ENCODE data around the gene TMEM117. TPM values are rescaled to one million over a fixed set of nuclear protein-coding genes. Genes with fewer than 3 reads are reported as not detected.

TMEM117 gene
- total RNA-seq, 1 donor from 2014 or later, result 9.9 TPM

DNA sequence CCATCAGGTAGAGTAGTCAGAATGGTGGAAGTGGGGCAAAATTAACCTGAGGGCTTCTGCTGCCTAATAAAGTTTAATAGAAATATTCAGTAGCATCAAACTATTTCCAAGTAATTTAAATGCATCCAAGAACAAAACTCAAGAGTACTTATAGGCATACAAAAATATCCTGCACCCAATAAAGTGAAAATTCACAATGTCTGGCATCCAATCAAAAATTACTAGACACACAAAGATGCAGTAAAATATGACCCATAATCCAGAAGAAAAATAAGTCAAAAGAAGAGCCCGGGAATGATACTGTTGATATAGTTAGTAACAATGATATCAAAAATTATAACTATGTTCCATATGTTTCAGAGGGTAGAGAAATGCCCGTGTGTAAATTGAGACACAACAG lies 95.3 kb downstream of the TMEM117 start:
- Histone ChIP-seq H3K36me3 (ENCODE audit: control insufficient read depth in 3 of 3, insufficient read depth in 3 of 3, low read length in 3 of 3) (no peaks in the 10 kb centered on the region), H3K9me3 (ENCODE audit: control insufficient read depth in 3 of 3, low read length in 3 of 3) (peaks cover 0 to 2% (median 0%) of the 10 kb centered on the region in 3 donors)

GRCh38 chr12:43935581-43935980 lies 99.7 kb downstream of the TMEM117 start:
- Histone ChIP-seq H3K36me3 (ENCODE audit: control insufficient read depth in 3 of 3, insufficient read depth in 3 of 3, low read length in 3 of 3) (no peaks in the 10 kb centered on the region), H3K27ac (ENCODE audit: low read depth, low read length) (no peak overlapping the region), H3K27me3 (ENCODE audit: control insufficient read depth in 3 of 3, insufficient read depth in 3 of 3, low read length in 3 of 3) (no peaks in the 10 kb centered on the region), H3K4me1 (ENCODE audit: control insufficient read depth in 3 of 3, insufficient read depth in 3 of 3, low read length in 3 of 3) (no peaks in the 10 kb centered on the region), H3K9me3 (ENCODE audit: control insufficient read depth in 3 of 3, low read length in 3 of 3) (peaks cover 0 to 2% (median 0%) of the 10 kb centered on the region in 3 donors), H3K9ac (ENCODE audit: low read depth in 1 of 3, low read length in 3 of 3) (no peak overlapping the region), H3K4me3 (ENCODE audit: low read length in 3 of 3) (no peak overlapping the region)

More for the DNA sequence above, 95.3 kb downstream of the TMEM117 start:
- Histone ChIP-seq H3K27me3 (ENCODE audit: control insufficient read depth in 3 of 3, insufficient read depth in 3 of 3, low read length in 3 of 3) (no peaks in the 10 kb centered on the region), H3K4me1 (ENCODE audit: control insufficient read depth in 3 of 3, insufficient read depth in 3 of 3, low read length in 3 of 3) (no peaks in the 10 kb centered on the region), H3K9ac (ENCODE audit: low read depth in 1 of 3, low read length in 3 of 3) (no peak overlapping the region), H3K4me3 (ENCODE audit: low read length in 3 of 3) (no peak overlapping the region), H3K27ac (ENCODE audit: low read depth, low read length) (no peak overlapping the region)

- no peak overlapping the region for H3K27ac ChIP-seq (ENCODE audit: low read depth, low read length)
- peaks cover 0 to 2% (median 0%) of the 10 kb centered on the region in 3 donors for H3K4me1 ChIP-seq (ENCODE audit: control insufficient read depth in 3 of 3, insufficient read depth in 3 of 3, low read length in 3 of 3)
- H3K27me3 ChIP-seq (ENCODE audit: control insufficient read depth in 3 of 3, insufficient read depth in 3 of 3, low read length in 3 of 3), result no peaks in the 10 kb centered on the region
- H3K36me3 ChIP-seq (ENCODE audit: control insufficient read depth in 3 of 3, insufficient read depth in 3 of 3, low read length in 3 of 3), result no peaks in the 10 kb centered on the region
- no peaks in the 10 kb centered on the region for H3K9me3 ChIP-seq (ENCODE audit: control insufficient read depth in 3 of 3, low read length in 3 of 3)
- no peak overlapping the region for H3K4me3 ChIP-seq (ENCODE audit: low read length in 3 of 3)
- no peak overlapping the region for H3K9ac ChIP-seq (ENCODE audit: low read depth in 1 of 3, low read length in 3 of 3)
Observed at GRCh38 chr12:43937947-43938346, 102.1 kb downstream of the TMEM117 start.

GRCh38 chr12:43942379-43942778 lies 106.5 kb downstream of the TMEM117 start:
- peaks cover 0 to 2% (median 2%) of the 10 kb centered on the region in 3 donors for H3K4me1 ChIP-seq (ENCODE audit: control insufficient read depth in 3 of 3, insufficient read depth in 3 of 3, low read length in 3 of 3)
- H3K4me3 ChIP-seq (ENCODE audit: low read length in 3 of 3), result no peak overlapping the region
- no peaks in the 10 kb centered on the region for H3K36me3 ChIP-seq (ENCODE audit: control insufficient read depth in 3 of 3, insufficient read depth in 3 of 3, low read length in 3 of 3)
- H3K27me3 ChIP-seq (ENCODE audit: control insufficient read depth in 3 of 3, insufficient read depth in 3 of 3, low read length in 3 of 3), result no peaks in the 10 kb centered on the region
- no peaks in the 10 kb centered on the region for H3K9me3 ChIP-seq (ENCODE audit: control insufficient read depth in 3 of 3, low read length in 3 of 3)
- H3K27ac ChIP-seq (ENCODE audit: low read depth, low read length), result no peak overlapping the region
- no peak overlapping the region for H3K9ac ChIP-seq (ENCODE audit: low read depth in 1 of 3, low read length in 3 of 3)

- Histone ChIP-seq H3K4me1 (ENCODE audit: control insufficient read depth in 3 of 3, insufficient read depth in 3 of 3, low read length in 3 of 3) (peaks cover 0 to 2% (median 2%) of the 10 kb centered on the region in 3 donors), H3K4me3 (ENCODE audit: low read length in 3 of 3) (no peak overlapping the region), H3K9me3 (ENCODE audit: control insufficient read depth in 3 of 3, low read length in 3 of 3) (no peaks in the 10 kb centered on the region), H3K9ac (ENCODE audit: low read depth in 1 of 3, low read length in 3 of 3) (no peak overlapping the region), H3K27me3 (ENCODE audit: control insufficient read depth in 3 of 3, insufficient read depth in 3 of 3, low read length in 3 of 3) (no peaks in the 10 kb centered on the region), H3K36me3 (ENCODE audit: control insufficient read depth in 3 of 3, insufficient read depth in 3 of 3, low read length in 3 of 3) (no peaks in the 10 kb centered on the region), H3K27ac (ENCODE audit: low read depth, low read length) (no peak overlapping the region)
Observed at GRCh38 chr12:43945983-43946382, 110.1 kb downstream of the TMEM117 start.

DNA sequence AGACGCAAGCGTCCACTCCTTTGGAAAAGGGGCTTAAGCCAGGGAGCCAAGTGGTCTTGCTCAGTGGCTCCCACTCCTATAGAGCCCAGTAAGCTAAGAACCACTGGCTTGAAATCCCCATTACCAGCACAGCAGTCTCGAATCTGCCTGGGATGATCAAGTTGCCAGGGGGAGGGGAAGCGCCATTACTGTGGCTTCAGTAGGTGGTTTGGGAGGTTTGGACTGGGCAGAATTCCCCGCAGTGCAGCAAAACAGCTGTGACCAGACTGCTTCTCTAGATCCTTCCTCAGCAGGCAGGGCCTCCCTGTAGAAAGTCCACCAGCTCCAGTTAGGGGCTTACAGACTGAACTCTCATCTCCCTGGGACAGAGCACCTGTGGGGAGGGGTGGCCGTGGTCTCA lies 115.4 kb downstream of the TMEM117 start:
- no peaks in the 10 kb centered on the region for H3K36me3 ChIP-seq (ENCODE audit: control insufficient read depth in 3 of 3, insufficient read depth in 3 of 3, low read length in 3 of 3)
- no peak overlapping the region for H3K27ac ChIP-seq (ENCODE audit: low read depth, low read length)

GRCh38 chr12:43957732-43958372 lies 122.0 kb downstream of the TMEM117 start:
- no peak overlapping the region for H3K27ac ChIP-seq (ENCODE audit: low read depth, low read length)
- H3K9me3 ChIP-seq (ENCODE audit: control insufficient read depth in 3 of 3, low read length in 3 of 3), result no peaks in the 10 kb centered on the region
- H3K9ac ChIP-seq (ENCODE audit: low read depth in 1 of 3, low read length in 3 of 3), result no peak overlapping the region
- H3K36me3 ChIP-seq (ENCODE audit: control insufficient read depth in 3 of 3, insufficient read depth in 3 of 3, low read length in 3 of 3), result no peaks in the 10 kb centered on the region
- no peaks in the 10 kb centered on the region for H3K27me3 ChIP-seq (ENCODE audit: control insufficient read depth in 3 of 3, insufficient read depth in 3 of 3, low read length in 3 of 3)
- H3K4me3 ChIP-seq (ENCODE audit: low read length in 3 of 3), result no peak overlapping the region
- no peaks in the 10 kb centered on the region for H3K4me1 ChIP-seq (ENCODE audit: control insufficient read depth in 3 of 3, insufficient read depth in 3 of 3, low read length in 3 of 3)

More for the DNA sequence above, 115.4 kb downstream of the TMEM117 start:
- no peak overlapping the region for H3K9ac ChIP-seq (ENCODE audit: low read depth in 1 of 3, low read length in 3 of 3)
- no peaks in the 10 kb centered on the region for H3K9me3 ChIP-seq (ENCODE audit: control insufficient read depth in 3 of 3, low read length in 3 of 3)
- no peak overlapping the region for H3K4me3 ChIP-seq (ENCODE audit: low read length in 3 of 3)
- H3K4me1 ChIP-seq (ENCODE audit: control insufficient read depth in 3 of 3, insufficient read depth in 3 of 3, low read length in 3 of 3), result no peaks in the 10 kb centered on the region
- H3K27me3 ChIP-seq (ENCODE audit: control insufficient read depth in 3 of 3, insufficient read depth in 3 of 3, low read length in 3 of 3), result no peaks in the 10 kb centered on the region

GRCh38 chr12:43964033-43964432 lies 128.2 kb downstream of the TMEM117 start:
- no peak overlapping the region for H3K9ac ChIP-seq (ENCODE audit: low read depth in 1 of 3, low read length in 3 of 3)
- H3K4me1 ChIP-seq (ENCODE audit: control insufficient read depth in 3 of 3, insufficient read depth in 3 of 3, low read length in 3 of 3), result no peaks in the 10 kb centered on the region
- H3K27ac ChIP-seq (ENCODE audit: low read depth, low read length), result no peak overlapping the region
- no peak overlapping the region for H3K4me3 ChIP-seq (ENCODE audit: low read length in 3 of 3)
- H3K36me3 ChIP-seq (ENCODE audit: control insufficient read depth in 3 of 3, insufficient read depth in 3 of 3, low read length in 3 of 3), result no peaks in the 10 kb centered on the region
- no peaks in the 10 kb centered on the region for H3K9me3 ChIP-seq (ENCODE audit: control insufficient read depth in 3 of 3, low read length in 3 of 3)
- no peaks in the 10 kb centered on the region for H3K27me3 ChIP-seq (ENCODE audit: control insufficient read depth in 3 of 3, insufficient read depth in 3 of 3, low read length in 3 of 3)

DNA sequence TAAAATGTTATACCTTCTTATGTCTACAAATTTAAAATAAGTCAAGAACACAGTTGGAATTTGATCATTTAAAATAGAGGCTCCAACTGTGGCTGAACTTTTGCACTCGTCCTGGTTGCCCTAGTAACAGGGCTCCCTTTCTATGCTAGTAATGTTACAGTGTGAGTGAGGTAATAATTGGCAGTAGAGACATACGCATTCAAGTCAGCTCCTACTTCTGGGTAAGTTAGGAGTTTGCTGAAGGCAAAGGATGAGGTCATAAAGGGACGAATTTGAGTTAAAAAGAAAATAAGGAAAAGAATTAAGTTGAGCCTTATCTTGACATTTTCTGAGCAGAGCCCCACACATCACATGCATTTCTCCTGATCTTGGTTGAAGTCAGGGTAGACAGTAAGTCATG lies 129.1 kb downstream of the TMEM117 start:
- Histone ChIP-seq H3K27me3 (ENCODE audit: control insufficient read depth in 3 of 3, insufficient read depth in 3 of 3, low read length in 3 of 3) (no peaks in the 10 kb centered on the region), H3K4me1 (ENCODE audit: control insufficient read depth in 3 of 3, insufficient read depth in 3 of 3, low read length in 3 of 3) (no peaks in the 10 kb centered on the region), H3K4me3 (ENCODE audit: low read length in 3 of 3) (no peak overlapping the region), H3K27ac (ENCODE audit: low read depth, low read length) (no peak overlapping the region), H3K36me3 (ENCODE audit: control insufficient read depth in 3 of 3, insufficient read depth in 3 of 3, low read length in 3 of 3) (no peaks in the 10 kb centered on the region), H3K9me3 (ENCODE audit: control insufficient read depth in 3 of 3, low read length in 3 of 3) (no peaks in the 10 kb centered on the region), H3K9ac (ENCODE audit: low read depth in 1 of 3, low read length in 3 of 3) (no peak overlapping the region)

- Histone ChIP-seq H3K4me3 (ENCODE audit: low read length in 3 of 3) (no peak overlapping the region), H3K9ac (ENCODE audit: low read depth in 1 of 3, low read length in 3 of 3) (no peak overlapping the region), H3K27ac (ENCODE audit: low read depth, low read length) (no peak overlapping the region), H3K4me1 (ENCODE audit: control insufficient read depth in 3 of 3, insufficient read depth in 3 of 3, low read length in 3 of 3) (no peaks in the 10 kb centered on the region), H3K9me3 (ENCODE audit: control insufficient read depth in 3 of 3, low read length in 3 of 3) (no peaks in the 10 kb centered on the region), H3K27me3 (ENCODE audit: control insufficient read depth in 3 of 3, insufficient read depth in 3 of 3, low read length in 3 of 3) (no peaks in the 10 kb centered on the region), H3K36me3 (ENCODE audit: control insufficient read depth in 3 of 3, insufficient read depth in 3 of 3, low read length in 3 of 3) (no peaks in the 10 kb centered on the region)
Observed at GRCh38 chr12:43965899-43966298, 130.0 kb downstream of the TMEM117 start.

Measured in skeletal muscle tissue (tissue), 4 donors.